NCI-H345 treated with DMSO at 0.1 percent for 48 hours (cell line): ENCODE data around the gene FAM168B.
"Not testable (repeated sequence)": the region's sequence is repeated elsewhere in the genome, so short reads cannot be mapped to it uniquely, and the experiment has no call there.

Experiments used
- DNase-seq: peaks from one replicate; lab custom pipeline; 2025; ENCODE audit not compliant: unreplicated experiment; lab: John Stamatoyannopoulos, UW

Gene FAM168B

GRCh38 chr2:131093006-131093695 lies at the start of gene FAM168B:
TSS of gene FAM168B (minus strand) at chr2:131093460. CDS start at chr2:131082646, 10,814 bp downstream.
- DNase-seq = peak; percentile 86

- DNase-seq = no peak
Measured at GRCh38 chr2:131142849-131143248, 49.6 kb upstream of the FAM168B start.

- no peak for DNase-seq
Measured at GRCh38 chr2:131140581-131140980, 47.3 kb upstream of the FAM168B start.

GRCh38 chr2:131132729-131133128 lies 39.5 kb upstream of the FAM168B start:
- no peak for DNase-seq

- DNase-seq = no peak
Measured at GRCh38 chr2:131130298-131130596, 37.0 kb upstream of the FAM168B start.

- DNase-seq = no peak
Measured at GRCh38 chr2:131127981-131128380, 34.7 kb upstream of the FAM168B start.

- DNase-seq = no peak
Measured at GRCh38 chr2:131127076-131127475, 33.8 kb upstream of the FAM168B start.

DNA sequence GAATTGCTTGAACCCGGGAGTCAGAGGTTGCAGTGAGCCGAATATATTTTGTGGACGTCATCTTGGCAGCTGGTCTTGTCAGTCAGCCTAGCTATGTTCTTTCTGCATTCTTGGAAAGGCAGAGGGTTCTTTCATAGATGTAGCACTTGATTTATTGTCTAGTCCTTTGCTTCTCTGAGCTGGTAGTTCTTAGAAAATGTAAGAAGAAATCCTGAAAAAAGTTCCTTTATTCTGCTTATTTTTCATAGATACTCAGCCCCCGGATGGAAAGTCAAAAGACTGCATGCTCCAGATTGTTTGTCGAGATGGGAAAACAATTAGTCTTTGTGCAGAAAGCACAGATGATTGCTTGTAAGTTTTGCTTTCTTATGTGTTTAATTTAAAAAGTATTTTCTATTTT lies 33.2 kb upstream of the FAM168B start:
- DNase-seq = no peak

DNA sequence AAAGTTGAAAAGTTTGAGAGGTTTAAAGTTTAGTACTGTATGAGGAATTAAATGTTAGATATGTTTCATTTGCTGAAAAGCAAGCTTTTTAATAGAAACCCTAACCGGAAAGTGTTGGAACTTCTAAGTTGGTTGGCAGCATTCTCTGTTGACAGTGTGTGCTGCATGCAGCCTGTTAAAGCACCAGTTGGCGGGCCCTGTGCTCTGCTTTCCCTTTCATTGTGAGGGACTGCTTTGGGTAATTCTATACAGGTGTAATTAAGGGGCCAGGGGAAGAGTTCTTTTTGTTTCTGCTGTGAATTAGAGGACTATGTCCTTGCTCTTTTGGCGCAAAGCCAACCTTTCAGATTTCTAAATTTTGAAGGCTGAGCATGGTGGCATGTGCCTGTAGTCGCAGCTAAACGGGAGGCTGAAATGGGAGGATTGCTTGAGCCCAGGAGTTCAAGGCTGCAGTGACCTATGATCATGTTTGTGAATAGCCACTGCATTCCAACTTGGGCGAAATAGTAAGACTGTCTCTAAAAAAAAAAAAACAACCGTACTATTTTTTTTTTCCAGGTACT lies 32.0 kb upstream of the FAM168B start:
- DNase-seq = peak; percentile 7

DNA sequence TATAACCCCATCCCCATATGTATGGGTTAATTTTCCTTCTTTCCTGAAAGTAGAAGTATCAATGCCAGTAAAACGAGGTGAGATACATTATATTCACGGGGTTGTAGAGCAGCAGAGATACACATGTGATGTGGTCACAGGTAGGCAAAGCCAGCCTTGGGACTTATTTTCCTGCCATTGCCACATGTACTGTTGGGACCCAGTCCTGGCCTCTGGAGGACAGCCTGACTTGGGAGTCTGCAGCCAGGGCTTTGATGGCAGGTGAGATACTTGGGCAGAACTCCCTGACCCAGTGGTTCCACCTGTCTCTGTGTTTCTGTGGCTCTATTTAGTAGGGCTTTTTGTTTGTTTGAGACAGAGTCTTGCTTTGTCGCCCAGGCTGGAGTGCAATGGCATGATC lies 29.9 kb upstream of the FAM168B start:
- no peak for DNase-seq

- DNase-seq = no peak
Measured at GRCh38 chr2:131122496-131122895, 29.2 kb upstream of the FAM168B start.

- DNase-seq = no peak
Measured at GRCh38 chr2:131121464-131121863, 28.2 kb upstream of the FAM168B start.

GRCh38 chr2:131120815-131121317 lies 27.6 kb upstream of the FAM168B start:
- DNase-seq = no peak

DNA sequence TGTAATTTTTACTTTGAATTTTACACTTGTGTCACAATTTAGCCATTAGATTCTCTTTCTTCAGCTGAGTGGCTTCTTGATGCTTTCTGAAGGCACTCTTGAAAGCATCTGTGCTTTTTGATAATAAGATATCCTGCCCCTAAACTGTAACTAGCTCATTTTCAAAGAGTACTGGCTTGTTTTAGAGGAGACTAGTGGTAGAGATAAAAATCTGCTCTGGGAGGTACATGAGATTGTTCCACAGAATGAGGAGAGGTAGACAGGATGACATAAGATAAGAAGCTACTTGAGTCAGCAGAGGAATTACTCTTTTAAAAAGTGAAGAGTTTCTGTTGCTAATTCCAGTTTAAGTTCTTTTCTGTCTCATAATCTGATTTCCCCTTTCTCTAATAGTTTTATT lies 22.5 kb upstream of the FAM168B start:
- DNase-seq = no peak

DNA sequence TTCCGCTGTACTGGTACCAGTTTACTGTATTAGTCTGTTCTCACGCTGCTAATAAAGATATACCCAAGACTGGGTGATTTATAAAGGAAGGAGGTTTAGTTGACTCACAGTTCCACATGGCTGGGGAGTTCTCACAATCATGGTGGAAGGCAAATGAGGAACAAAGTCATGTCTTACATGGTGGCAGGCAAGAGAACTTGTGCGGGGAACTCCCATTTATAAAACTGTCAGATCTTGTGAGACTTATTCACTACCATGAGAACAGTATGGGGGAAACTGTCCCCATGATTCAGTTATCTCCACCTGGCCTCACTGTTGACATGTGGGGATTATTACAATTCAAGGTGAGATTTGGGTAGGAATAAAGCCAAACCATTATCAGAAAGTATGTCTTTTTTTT lies 21.7 kb upstream of the FAM168B start:
- DNase-seq = not testable (repeated sequence)

GRCh38 chr2:131113566-131114227 lies 20.4 kb upstream of the FAM168B start:
- no peak for DNase-seq

- DNase-seq = no peak
Measured at GRCh38 chr2:131112529-131112928, 19.3 kb upstream of the FAM168B start.

DNA sequence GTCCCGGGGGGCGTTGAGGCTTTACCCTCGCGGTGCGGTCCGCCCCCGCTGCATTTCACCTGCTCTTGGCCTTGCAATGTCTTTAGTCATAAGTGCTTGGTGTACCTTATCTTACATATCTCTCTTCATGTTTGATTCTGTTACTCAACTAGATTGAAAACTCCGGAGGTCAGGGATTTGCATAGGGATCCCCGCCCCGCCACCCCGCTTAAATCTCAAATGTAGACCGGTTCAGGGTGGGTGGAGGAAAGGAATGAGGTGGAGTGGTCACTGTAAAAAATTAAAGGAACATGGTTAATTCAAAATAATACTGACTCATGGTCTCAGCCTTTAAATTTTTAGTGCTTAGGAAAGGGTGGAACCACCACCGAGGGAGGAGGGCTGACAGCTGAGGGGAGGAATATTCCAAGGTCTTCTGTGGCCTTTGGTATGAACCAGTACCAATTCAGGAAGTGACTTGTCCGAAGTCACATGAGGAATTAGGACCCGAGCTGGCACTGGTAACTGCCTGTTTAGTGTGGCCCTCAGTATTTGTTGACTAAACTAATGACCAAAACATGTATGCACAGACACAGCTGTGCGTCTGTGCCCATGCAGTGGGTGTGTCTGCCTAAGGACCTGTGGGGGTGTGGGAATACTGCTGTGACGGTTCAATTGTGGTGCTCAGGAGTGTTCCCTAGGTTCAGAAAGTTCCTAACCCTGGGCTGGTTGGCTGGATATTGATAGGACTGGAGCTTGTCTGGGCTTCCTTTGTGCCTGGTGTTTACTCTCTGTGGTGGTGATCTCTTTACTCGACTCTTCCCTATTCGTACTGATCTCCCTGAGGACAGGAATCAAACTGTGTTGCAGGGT lies 12.9 kb upstream of the FAM168B start:
- no peak for DNase-seq

- DNase-seq = peak; percentile 87
Measured at GRCh38 chr2:131105156-131105949, 12.1 kb upstream of the FAM168B start, which contains the start of gene PLEKHB2. TSS of gene PLEKHB2 (plus strand) at chr2:131105336. CDS start at chr2:131120942, 15,606 bp downstream.

- DNase-seq = peak; percentile 87
Measured at GRCh38 chr2:131104487-131105155, 11.4 kb upstream of the FAM168B start.
